ENCODE results near the gene SCN5A.

DNA sequence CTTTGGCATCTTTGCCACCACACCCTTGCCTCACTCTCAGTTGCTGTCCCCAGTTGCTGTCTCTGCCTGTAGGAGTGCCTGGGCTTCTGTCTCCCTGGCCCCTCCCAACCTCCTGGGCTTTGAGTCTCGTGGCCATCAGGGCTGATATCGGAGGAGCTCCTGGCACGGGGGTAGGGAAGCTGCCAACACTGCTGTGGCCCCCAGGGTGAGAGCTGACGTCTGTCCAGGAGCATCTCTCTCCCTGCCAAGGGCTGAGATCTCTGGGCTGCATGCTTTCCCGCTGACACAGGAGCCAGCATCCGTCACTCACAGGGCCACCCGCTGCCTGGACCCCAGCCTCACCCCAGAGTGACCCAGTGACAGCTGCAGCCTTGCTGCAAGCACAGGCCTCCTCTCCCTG, 105.9 kb downstream of the SCN5A start:
- TF ChIP-seq EZH2 (IDR thresholded peaks at IDR 0.05; ENCODE audit: insufficient read depth, poor library complexity, severe bottlenecking) (no peak), EZH2phosphoT487 (IDR thresholded peaks at IDR 0.05; ENCODE audit: insufficient read depth, low read depth) (no peak)

Data from GM23248 (cell line).